Measurements from ENCODE around the gene STK39. TPM values are rescaled to one million over a fixed set of nuclear protein-coding genes. Genes with fewer than 3 reads are reported as not detected.

STK39 gene
- polyA plus RNA-seq, 1 donor (not counting 4 experiments of a cell fraction or from before 2014, with no cell fraction given) = 20.7 TPM

GRCh38 chr2:168243061-168243460 lies 4.3 kb downstream of the STK39 start:
- Histone ChIP-seq H3K4me3 (ENCODE audit: control insufficient read depth in 2 of 3, extremely low read depth in 1 of 3, insufficient read depth in 2 of 3, low read depth in 1 of 3, low read length in 3 of 3) (no peak overlapping the region), H3K9ac (ENCODE audit: control insufficient read depth, extremely low read depth, insufficient read depth, low read length) (no peak overlapping the region), H3K27me3 (ENCODE audit: control insufficient read depth, extremely low read depth, insufficient read depth, low read length) (no peaks in the 10 kb centered on the region), H3K79me2 (ENCODE audit: control insufficient read depth, insufficient read depth, low read length) (peaks cover 48% of the 10 kb centered on the region), H3K9me1 (ENCODE audit: control insufficient read depth, extremely low read depth, insufficient read depth, low read length) (no peaks in the 10 kb centered on the region), H3K4me2 (ENCODE audit: control insufficient read depth, extremely low read depth, insufficient read depth, low read depth, low read length) (no peak overlapping the region), H3K36me3 (ENCODE audit: control insufficient read depth in 2 of 2, extremely low read depth in 1 of 2, insufficient read depth in 2 of 2, low read length in 2 of 2) (no peaks in the 10 kb centered on the region), H2AFZ (ENCODE audit: control insufficient read depth, low read length) (no peak overlapping the region), H3K4me1 (ENCODE audit: control insufficient read depth, extremely low read depth, insufficient read depth, low read length) (peaks cover 38% of the 10 kb centered on the region), H4K20me1 (ENCODE audit: control insufficient read depth, extremely low read depth, insufficient read depth, low read length) (no peaks in the 10 kb centered on the region), H3K27ac (ENCODE audit: control insufficient read depth, insufficient read depth, low read length) (no peak overlapping the region), H3K9me3 (ENCODE audit: control insufficient read depth, low read depth, low read length) (no peaks in the 10 kb centered on the region)
- TF ChIP-seq EZH2 (IDR thresholded peaks at IDR 0.05; ENCODE audit: low read length) = no peak
- no peak for TF ChIP-seq CTCF (optimal IDR thresholded peaks at IDR 0.05 in 1 of 3, IDR thresholded peaks at IDR 0.05 in 1 of 3, conservative IDR thresholded peaks at IDR 0.05 in 1 of 3; ENCODE audit: extremely low read depth in 1 of 3, insufficient read depth in 2 of 3, low read length in 3 of 3)
- FAIRE-seq (no peak), DNase-seq (ENCODE audit: low read depth, low spot score) (no peak)
- dilution Hi-C loops (cut with MboI; ENCODE audit: extremely low pct_ligation_motif_present, low sequenced_read_pairs) = no loop called here

GRCh38 chr2:168241746-168242145 lies 5.6 kb downstream of the STK39 start:
- Histone ChIP-seq H3K36me3 (ENCODE audit: control insufficient read depth in 2 of 2, extremely low read depth in 1 of 2, insufficient read depth in 2 of 2, low read length in 2 of 2) (no peaks in the 10 kb centered on the region), H3K79me2 (ENCODE audit: control insufficient read depth, insufficient read depth, low read length) (peaks cover 51% of the 10 kb centered on the region), H3K4me2 (ENCODE audit: control insufficient read depth, extremely low read depth, insufficient read depth, low read depth, low read length) (no peak overlapping the region), H4K20me1 (ENCODE audit: control insufficient read depth, extremely low read depth, insufficient read depth, low read length) (no peaks in the 10 kb centered on the region), H3K27ac (ENCODE audit: control insufficient read depth, insufficient read depth, low read length) (no peak overlapping the region), H3K9ac (ENCODE audit: control insufficient read depth, extremely low read depth, insufficient read depth, low read length) (no peak overlapping the region), H3K4me3 (ENCODE audit: control insufficient read depth in 2 of 3, extremely low read depth in 1 of 3, insufficient read depth in 2 of 3, low read depth in 1 of 3, low read length in 3 of 3) (no peak overlapping the region), H3K27me3 (ENCODE audit: control insufficient read depth, extremely low read depth, insufficient read depth, low read length) (no peaks in the 10 kb centered on the region), H3K9me3 (ENCODE audit: control insufficient read depth, low read depth, low read length) (no peaks in the 10 kb centered on the region), H2AFZ (ENCODE audit: control insufficient read depth, low read length) (no peak overlapping the region), H3K9me1 (ENCODE audit: control insufficient read depth, extremely low read depth, insufficient read depth, low read length) (no peaks in the 10 kb centered on the region), H3K4me1 (ENCODE audit: control insufficient read depth, extremely low read depth, insufficient read depth, low read length) (peaks cover 37% of the 10 kb centered on the region)
- dilution Hi-C loops (cut with MboI; ENCODE audit: extremely low pct_ligation_motif_present, low sequenced_read_pairs) = no loop called here
- FAIRE-seq (no peak), DNase-seq (ENCODE audit: low read depth, low spot score) (no peak)
- TF ChIP-seq CTCF (optimal IDR thresholded peaks at IDR 0.05 in 1 of 3, IDR thresholded peaks at IDR 0.05 in 1 of 3, conservative IDR thresholded peaks at IDR 0.05 in 1 of 3; ENCODE audit: extremely low read depth in 1 of 3, insufficient read depth in 2 of 3, low read length in 3 of 3) (no peak), EZH2 (IDR thresholded peaks at IDR 0.05; ENCODE audit: low read length) (no peak)
